ENCODE data around the gene RBPJ.

GRCh38 chr4:26476545-26476944 lies 155.7 kb downstream of the RBPJ start:
- TF ChIP-seq, protein P1, sequence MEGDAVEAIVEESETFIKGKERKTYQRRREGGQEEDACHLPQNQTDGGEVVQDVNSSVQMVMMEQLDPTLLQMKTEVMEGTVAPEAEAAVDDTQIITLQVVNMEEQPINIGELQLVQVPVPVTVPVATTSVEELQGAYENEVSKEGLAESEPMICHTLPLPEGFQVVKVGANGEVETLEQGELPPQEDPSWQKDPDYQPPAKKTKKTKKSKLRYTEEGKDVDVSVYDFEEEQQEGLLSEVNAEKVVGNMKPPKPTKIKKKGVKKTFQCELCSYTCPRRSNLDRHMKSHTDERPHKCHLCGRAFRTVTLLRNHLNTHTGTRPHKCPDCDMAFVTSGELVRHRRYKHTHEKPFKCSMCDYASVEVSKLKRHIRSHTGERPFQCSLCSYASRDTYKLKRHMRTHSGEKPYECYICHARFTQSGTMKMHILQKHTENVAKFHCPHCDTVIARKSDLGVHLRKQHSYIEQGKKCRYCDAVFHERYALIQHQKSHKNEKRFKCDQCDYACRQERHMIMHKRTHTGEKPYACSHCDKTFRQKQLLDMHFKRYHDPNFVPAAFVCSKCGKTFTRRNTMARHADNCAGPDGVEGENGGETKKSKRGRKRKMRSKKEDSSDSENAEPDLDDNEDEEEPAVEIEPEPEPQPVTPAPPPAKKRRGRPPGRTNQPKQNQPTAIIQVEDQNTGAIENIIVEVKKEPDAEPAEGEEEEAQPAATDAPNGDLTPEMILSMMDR (conservative IDR thresholded peaks at IDR 0.05; ENCODE audit: low read depth, low read length) = no peak
- no peak for TF ChIP-seq EZH2 (IDR thresholded peaks at IDR 0.05; ENCODE audit: borderline replicate concordance, low read depth, low read length, poor library complexity, severe bottlenecking)
